Parathyroid adenoma (tissue), 2 donors: ENCODE measurements around the gene COL11A2.

Experiments used
- H2AFZ ChIP-seq: fragments of 300-600 bp; sonication (generic); one replicate; pipeline ENCODE4 v1.7.0; 2017; ENCODE audit warnings: antibody characterized with exemption, mild to moderate bottlenecking
- H3K27ac ChIP-seq: fragments of 300-600 bp; sonication (generic); one replicate; pipeline ENCODE4 v1.7.0; 2017
- H3K27me3 ChIP-seq: fragments of 300-600 bp; sonication (generic); one replicate; pipeline ENCODE4 v1.7.0; 2017; ENCODE audit warnings: low read length; ENCODE audit not compliant: control insufficient read depth, insufficient read depth
- H3K36me3 ChIP-seq: fragments of 300-600 bp; sonication (generic); one replicate; pipeline ENCODE4 v1.7.0; 2017; ENCODE audit warnings: low read length; ENCODE audit not compliant: control insufficient read depth, insufficient read depth
- H3K4me1 ChIP-seq: fragments of 300-600 bp; sonication (generic); one replicate; pipeline ENCODE4 v1.7.0; 2017; ENCODE audit warnings: control low read depth
- H3K4me2 ChIP-seq: fragments of 300-600 bp; sonication (generic); one replicate; pipeline ENCODE4 v1.7.0; 2017; ENCODE audit warnings: low read length
- H3K4me3 ChIP-seq: fragments of 300-600 bp; sonication (generic); one replicate; pipeline ENCODE4 v1.7.0; 2017; ENCODE audit warnings: low read depth, low read length
- H3K79me2 ChIP-seq: fragments of 300-600 bp; sonication (generic); one replicate; pipeline ENCODE4 v1.7.0; 2017; ENCODE audit warnings: control low read depth
- H3K9ac ChIP-seq: fragments of 300-600 bp; sonication (generic); one replicate; pipeline ENCODE4 v1.7.0; 2017; ENCODE audit warnings: mild to moderate bottlenecking
- H3K9me3 ChIP-seq: fragments of 300-600 bp; sonication (generic); one replicate; pipeline ENCODE4 v1.7.0; 2017; ENCODE audit warnings: low read length; ENCODE audit not compliant: control insufficient read depth
- TF ChIP-seq, protein P1 (sequence below): fragments of 300-600 bp; sonication (generic); IDR thresholded peaks from one replicate; pipeline ENCODE4 v1.7.0; 2017; ENCODE audit warnings: antibody characterized with exemption, mild to moderate bottlenecking
- donor health status: primary hyperparathyroidism.

COL11A2 gene

DNA sequence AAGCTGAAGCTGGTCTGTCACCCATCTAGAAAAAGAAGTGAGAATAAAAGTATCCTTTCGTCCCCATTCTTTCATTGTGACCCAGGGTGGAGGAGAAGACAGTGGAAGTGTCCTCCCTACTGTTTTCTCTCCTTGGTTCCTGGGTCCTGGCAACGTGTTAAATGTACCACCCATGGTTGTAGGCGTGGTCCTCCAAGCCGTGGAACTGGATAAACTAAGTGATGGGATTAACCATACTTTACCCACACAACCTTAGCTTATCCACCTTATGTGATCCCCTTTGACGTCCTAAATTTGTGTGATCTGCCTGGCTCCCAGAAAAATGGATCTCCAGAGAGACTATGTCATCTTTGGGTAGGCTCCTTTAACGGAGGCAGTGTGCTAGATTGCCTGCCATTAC lies 69.1 kb downstream of the COL11A2 start:
- H3K9ac ChIP-seq, result no peak overlapping the region
- H3K27me3 ChIP-seq, result no peaks in the 10 kb centered on the region
- H2AFZ ChIP-seq, result no peak overlapping the region
- no peaks in the 10 kb centered on the region for H3K9me3 ChIP-seq
- H3K79me2 ChIP-seq, result no peaks in the 10 kb centered on the region
- H3K36me3 ChIP-seq, result no peaks in the 10 kb centered on the region
- H3K27ac ChIP-seq, result no peak overlapping the region
- no peak overlapping the region for H3K4me3 ChIP-seq
- no peak overlapping the region for H3K4me2 ChIP-seq
- TF ChIP-seq, protein P1, sequence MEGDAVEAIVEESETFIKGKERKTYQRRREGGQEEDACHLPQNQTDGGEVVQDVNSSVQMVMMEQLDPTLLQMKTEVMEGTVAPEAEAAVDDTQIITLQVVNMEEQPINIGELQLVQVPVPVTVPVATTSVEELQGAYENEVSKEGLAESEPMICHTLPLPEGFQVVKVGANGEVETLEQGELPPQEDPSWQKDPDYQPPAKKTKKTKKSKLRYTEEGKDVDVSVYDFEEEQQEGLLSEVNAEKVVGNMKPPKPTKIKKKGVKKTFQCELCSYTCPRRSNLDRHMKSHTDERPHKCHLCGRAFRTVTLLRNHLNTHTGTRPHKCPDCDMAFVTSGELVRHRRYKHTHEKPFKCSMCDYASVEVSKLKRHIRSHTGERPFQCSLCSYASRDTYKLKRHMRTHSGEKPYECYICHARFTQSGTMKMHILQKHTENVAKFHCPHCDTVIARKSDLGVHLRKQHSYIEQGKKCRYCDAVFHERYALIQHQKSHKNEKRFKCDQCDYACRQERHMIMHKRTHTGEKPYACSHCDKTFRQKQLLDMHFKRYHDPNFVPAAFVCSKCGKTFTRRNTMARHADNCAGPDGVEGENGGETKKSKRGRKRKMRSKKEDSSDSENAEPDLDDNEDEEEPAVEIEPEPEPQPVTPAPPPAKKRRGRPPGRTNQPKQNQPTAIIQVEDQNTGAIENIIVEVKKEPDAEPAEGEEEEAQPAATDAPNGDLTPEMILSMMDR, result no peak
- H3K4me1 ChIP-seq, result peaks cover 4% of the 10 kb centered on the region

DNA sequence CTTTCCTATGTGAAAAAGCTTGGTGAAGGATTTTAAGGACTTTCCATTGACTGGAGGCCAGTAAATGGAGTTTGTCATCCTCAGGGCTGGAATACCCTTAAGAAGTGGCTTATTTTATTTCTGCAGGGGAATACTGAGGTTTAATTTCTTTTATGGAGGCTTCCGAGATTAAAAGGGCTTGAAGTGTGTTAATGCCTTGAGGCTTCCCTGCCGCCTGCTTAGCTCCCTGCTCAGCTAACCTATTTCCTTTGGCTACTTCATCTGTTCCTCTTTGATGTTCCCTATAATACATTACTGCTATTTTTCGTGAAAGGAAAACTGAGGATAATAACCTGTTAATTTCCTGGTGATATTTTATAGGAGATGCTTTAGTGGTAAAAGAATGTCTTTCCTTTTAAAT lies 72.3 kb downstream of the COL11A2 start:
- no peak overlapping the region for H3K27ac ChIP-seq
- H3K9ac ChIP-seq, result no peak overlapping the region
- H3K4me1 ChIP-seq, result peaks cover 4% of the 10 kb centered on the region
- no peak overlapping the region for H3K4me3 ChIP-seq
- H2AFZ ChIP-seq, result no peak overlapping the region
- no peaks in the 10 kb centered on the region for H3K36me3 ChIP-seq
- H3K79me2 ChIP-seq, result no peaks in the 10 kb centered on the region
- no peaks in the 10 kb centered on the region for H3K9me3 ChIP-seq
- H3K27me3 ChIP-seq, result no peaks in the 10 kb centered on the region
- TF ChIP-seq, protein P1, result no peak
- H3K4me2 ChIP-seq, result no peak overlapping the region

DNA sequence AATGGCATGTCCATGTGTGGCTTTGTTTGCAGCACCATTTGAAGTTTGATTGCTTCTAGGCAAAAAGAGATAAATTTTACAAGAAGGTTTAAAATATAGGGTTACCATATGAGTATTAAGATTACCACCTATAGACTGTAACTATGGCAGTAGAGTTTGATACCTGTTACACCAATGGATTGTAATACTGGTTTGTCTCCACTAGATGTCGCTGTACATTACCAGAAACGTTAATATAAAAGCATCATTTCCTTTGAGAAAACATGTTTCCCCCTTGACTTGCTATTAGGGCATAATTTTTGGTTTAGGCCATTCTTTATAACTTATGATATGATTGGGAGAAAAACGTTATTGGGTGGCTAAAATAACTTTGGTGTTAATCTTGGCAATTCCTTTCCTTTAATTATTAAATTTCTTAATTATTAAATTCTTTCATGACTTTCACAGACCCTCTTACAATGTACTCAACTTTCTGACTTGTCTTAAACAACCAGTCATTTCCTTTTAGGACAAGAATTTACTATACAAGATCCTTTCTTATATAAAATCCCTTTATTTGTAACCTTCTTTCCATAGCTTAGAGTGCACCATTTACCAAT lies 73.6 kb downstream of the COL11A2 start:
- Histone ChIP-seq H3K9ac (no peak overlapping the region), H3K4me2 (no peak overlapping the region), H3K4me1 (peaks cover 3% of the 10 kb centered on the region), H3K79me2 (no peaks in the 10 kb centered on the region), H3K36me3 (no peaks in the 10 kb centered on the region), H2AFZ (no peak overlapping the region), H3K4me3 (no peak overlapping the region), H3K27ac (no peak overlapping the region), H3K9me3 (no peaks in the 10 kb centered on the region), H3K27me3 (no peaks in the 10 kb centered on the region)
- TF ChIP-seq, protein P1, result peak; percentile 87

DNA sequence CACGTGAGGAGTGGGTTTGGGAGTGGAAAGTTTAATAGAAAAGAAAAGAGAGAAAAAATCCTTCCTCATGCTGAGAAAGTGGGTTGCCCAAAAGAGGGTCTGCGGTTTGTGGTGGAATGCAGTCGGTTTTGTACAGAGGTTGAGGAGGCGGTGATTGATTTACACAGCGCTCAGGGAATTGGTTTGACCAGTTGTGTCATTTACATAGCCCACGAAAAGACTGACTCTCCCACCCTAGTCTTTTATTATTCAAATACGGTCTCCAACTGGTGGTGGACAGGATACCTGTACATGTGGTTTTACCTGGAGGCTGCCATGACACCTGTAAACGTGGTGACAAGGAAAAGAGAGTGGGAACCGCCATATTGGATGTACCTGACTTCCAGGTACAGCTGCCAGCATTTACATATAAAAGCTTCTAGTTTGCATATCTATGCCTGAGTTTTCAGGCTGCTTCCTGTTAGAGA lies 74.4 kb downstream of the COL11A2 start:
- Histone ChIP-seq H3K4me2 (no peak overlapping the region), H3K27ac (no peak overlapping the region), H2AFZ (no peak overlapping the region), H3K4me3 (no peak overlapping the region), H3K4me1 (peaks cover 3% of the 10 kb centered on the region), H3K79me2 (no peaks in the 10 kb centered on the region), H3K9me3 (no peaks in the 10 kb centered on the region), H3K27me3 (no peaks in the 10 kb centered on the region), H3K9ac (no peak overlapping the region), H3K36me3 (no peaks in the 10 kb centered on the region)
- TF ChIP-seq, protein P1, result no peak
